Stimulated activated CD8-positive, alpha-beta memory T cell treated with anti-CD3 and anti-CD28 coated beads, Interleukin-12 subunit alpha, Interleukin-12 subunit beta, amount 100 ng/mL, for 4 hours (primary cell): ENCODE measurements around the gene TSPAN9.

ENCODE experiments used
- DNase-seq: peaks from one replicate; pipeline ENCODE4 v3.0.0-alpha.2; 2020; ENCODE audit warnings: low read depth

TSPAN9 gene

DNA sequence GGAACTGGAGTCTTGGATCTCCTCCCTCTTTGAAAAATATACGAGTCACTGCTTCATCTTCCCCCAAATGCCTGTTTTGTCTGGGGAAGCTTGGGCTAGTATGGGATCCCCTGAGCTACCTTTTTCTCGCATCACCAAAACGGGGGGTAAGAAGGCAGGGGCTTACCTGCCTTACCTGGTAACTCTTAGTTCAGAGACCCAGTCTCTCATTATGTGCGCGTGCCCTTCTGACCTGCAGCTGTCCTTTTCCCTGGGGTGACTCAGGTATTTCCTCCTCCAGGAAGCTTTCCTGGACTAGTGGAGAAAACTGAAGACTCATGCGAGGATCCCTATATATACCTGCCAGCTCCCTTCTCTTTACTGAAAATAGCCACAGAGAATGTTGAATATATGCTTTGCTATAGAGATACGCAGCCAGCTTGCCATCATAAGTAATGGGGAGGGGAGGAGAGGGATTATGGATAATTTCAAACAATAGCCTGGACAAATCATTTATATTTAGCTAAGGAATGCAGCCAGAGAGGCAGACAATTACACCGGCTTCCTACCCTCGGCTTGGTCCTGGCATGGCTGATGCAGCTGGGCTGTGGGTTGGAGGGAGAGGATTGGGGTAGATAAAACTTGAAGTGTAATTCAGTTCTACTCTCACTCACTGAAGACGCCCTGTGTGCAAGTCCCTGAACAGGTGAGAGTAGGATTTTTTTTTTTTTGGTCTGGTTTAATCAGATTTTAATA is 1.1 kb downstream of the TSPAN9 start:
- DNase-seq = no peak

GRCh38 chr12:3081091-3081490 is 3.9 kb downstream of the TSPAN9 start:
- DNase-seq = no peak

DNA sequence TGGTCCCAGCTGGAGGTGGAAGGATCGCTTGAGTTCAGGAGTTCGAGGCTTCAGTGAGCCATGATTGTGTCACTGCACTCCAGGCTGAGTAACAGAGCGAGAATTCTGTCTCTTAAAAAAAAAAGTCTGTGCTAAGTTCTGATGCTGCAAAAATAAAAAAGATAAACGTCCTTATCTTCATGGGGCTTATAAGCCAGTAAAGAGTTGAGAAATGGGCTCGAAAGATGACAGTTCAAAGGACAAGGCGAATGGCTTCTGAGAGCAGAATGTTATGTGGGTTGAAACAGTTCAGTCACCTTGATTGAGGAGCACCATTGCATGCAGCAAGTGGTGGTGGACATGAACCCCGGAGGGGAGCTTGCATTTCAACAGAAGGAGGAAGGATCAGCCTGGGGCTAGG is 4.7 kb downstream of the TSPAN9 start:
- no peak for DNase-seq

GRCh38 chr12:3083241-3083920 is 6.2 kb downstream of the TSPAN9 start:
- no peak for DNase-seq

- DNase-seq = no peak
These were observed 6.8 kb downstream of the TSPAN9 start for GRCh38 chr12:3083921-3084347.

- DNase-seq = no peak
These were observed 7.6 kb downstream of the TSPAN9 start for GRCh38 chr12:3084742-3085141.

GRCh38 chr12:3085341-3086139 is 8.4 kb downstream of the TSPAN9 start:
- DNase-seq = no peak

DNA sequence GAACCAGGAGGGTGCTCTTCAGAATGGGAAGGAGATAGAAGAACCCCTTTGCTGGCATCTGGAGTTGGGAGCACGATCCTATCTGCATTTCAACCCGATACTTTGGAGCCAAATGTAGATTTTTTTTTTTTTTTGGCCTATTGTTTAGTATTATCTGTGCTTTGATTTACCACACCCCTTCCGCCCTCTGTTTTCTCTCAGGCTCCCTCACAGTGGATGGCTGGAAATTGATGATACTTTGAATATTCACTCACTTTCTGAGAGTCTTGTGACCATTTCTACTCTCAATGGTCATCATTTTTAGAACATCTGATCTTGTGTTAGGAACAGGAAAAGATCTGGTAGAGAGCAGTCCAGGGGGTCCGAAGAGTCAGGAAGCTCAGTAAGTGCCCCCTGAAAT is 9.0 kb downstream of the TSPAN9 start:
- no peak for DNase-seq

DNA sequence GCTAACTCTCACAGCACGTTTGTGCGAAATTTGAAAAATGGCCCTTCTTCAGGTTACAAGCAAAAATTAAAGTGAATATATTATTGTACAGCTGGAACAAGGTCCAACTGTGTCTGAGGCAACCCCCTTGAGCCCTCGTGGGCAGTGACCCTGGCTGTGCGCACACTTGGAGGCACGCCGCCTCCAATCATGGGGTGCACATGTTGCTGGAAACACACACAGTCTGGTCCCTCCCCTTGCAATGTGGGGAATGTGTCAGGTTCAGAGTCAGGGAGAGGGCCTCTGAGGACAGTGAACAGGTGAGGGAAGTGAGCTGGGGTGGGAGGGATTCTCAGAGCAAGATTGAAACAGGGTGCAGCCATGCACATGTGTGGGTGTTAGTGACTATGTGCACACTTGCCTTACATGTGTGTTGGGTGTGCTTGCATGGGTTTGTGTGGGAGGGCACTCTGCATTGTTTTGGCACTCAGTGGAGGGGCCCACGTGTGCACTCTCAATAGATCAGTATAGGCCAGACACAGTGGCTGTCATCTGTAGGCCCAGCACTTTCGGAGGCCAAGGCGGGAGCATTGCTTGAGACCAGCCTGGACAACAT is 9.6 kb downstream of the TSPAN9 start:
- DNase-seq = no peak

DNA sequence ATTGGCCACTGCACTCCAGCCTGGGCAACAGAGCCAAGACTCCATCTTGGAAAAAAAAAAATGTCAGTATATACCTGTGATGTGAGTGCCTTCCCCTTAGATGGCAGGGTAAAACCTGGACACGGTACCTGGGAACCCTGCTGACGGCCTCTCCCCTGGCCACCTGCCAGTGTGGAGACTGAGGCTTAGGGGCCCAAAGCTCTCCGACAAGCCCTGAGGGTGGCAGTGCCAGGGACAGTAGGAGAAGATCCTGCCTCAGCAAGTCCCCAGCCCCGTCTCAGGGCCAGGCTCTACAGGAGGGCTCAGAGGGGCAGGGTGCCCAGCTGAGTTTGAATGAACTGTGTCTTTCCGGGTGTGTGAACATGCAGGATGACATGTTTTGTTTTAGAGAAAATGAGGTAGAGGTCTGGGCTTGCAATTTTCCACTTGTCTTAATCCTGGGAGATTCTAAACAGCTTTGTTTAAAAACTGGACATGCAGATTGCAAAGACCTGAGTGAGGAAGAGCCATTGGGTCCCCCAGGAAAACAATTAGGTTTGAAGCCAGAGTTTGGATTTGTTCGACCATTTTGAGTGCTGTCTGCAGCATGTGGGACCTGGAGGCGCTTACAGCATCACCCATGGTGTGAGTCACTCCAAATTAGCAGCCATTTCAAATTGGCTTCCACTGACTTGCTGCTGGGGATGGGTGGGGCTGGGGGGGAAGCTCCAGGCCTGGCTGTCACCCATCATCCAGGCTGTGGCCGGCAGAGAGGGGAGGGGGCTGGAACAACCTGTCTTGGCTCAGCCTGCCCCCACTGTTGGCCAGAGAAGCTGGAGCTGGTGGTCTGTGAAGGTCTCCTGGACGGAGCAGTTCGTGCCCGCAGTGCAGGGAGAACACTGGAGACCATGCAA is 10.8 kb downstream of the TSPAN9 start:
- DNase-seq = no peak

- no peak for DNase-seq
These were observed 12.4 kb downstream of the TSPAN9 start for GRCh38 chr12:3089588-3089987.

DNA sequence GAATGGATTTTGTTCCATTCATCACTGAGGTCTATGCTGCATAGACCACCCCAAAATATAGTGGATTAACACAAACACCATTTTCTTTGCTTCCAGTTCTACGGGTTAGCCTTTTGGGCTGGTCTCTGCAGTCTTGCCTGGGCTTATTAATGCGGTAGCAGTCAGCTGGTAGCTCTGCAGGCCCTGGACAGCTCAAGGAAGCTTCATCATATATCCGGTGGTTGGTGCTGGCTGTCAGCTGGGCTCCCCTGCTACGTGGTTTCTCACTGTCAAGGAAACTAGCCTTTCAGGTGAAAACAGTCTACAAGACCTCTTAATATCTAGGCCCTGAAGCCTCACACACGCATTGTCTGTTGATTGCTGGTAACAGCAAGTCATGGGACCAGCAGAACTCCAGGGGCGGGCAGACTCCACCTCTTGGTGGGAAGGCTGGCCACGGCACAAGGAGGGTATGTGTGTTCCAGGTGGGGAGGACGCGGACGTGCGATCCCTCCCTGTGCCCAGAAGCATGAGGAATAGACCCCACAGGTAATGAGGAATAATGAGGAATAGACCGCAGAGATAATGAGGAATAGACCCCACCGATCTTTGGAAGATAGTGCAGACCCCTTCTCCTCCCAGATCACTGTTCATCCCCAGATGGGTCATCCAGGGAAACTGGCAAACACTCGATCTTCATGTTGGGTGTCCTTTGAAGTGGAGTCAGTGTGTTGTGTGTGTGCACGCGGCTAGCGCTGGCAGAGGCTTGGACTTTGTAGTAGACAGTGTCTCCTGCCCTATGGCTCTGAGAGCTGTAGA is 13.3 kb downstream of the TSPAN9 start:
- DNase-seq = no peak

DNA sequence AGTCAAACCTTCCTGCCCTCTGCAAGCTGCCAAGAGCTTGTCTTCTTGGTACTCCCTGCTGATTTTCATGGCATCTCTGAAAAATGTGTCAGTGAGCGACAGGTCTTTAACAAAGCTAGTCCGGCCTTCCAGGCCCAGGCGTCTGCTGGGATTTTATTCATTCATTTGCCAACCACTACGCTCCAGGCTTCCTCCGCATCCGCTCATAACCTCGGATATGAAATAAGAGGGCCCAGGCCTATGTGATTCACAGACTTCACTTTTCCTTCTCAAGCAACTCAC is 13.8 kb downstream of the TSPAN9 start:
- DNase-seq = no peak

DNA sequence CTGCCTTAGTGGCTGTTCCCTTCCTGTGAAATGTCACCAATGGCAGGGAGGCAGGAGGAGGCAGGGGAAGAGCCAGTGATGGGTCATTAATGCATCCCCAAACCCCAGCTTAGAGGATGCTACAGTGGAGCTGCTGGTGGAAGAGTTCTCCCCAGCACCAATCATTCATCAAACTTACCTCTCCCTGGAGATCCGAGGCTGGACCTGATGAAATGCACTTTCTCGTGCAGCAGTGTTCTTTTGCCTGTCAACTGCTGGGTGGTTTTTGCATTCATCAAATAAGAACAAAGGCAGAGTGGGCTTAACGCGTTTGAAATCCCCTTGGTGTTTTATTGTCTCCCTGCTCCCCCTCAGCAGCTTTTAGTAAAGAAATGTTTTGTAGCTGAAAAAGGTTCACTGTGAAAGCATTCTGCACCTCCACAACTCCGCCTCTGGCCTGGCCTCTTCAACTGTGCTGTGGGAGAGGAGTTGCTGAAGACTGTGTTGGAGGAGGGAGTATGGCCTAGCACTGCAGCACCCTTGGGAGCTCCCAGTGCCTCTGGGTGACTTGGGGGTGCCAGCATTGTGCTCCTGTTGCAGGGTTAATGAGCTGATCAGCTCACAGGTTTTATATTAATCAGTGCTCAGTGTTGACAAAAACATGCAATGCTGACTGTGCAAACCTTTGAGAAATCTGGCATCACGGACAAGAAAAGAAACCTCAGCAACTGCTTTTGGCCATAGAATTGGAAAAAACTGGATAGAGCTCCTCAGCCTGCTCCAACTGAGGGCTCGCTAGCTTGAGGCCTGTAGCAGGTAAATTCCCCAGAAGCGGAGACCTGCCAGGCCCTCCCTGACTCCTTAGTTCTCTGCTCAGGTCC is 14.4 kb downstream of the TSPAN9 start:
- DNase-seq = no peak

- no peak for DNase-seq
These were observed 15.6 kb downstream of the TSPAN9 start for GRCh38 chr12:3092764-3093163.

DNA sequence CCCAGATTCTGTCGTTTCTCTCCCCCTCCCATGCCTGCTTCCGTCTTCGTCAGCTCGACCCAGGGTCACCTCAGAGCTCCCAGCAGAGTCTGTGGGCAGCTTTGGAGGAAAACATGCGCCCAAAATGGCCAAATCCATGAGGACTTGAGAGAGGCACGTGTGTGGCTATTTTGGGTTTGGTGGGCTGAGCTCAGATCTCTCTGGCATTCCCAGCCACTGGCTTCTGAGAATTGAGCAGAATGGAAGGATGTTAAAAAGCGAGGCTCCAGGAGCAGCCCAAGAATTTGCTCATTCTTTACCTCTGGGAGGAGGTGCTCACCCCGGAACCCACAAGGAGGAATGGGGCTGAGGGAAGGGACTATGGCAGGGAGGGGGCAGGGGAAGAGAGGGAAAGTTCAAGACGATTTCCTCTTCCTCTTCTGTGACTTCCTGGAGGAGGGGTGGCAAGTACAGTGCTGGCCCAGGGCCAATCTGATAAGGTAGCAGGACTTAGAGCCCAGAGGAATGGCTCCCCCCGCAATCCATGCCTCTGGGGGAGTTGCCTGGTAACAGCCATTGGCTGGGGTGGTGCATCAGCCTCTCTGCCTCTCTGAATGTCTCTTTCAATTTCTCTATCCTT is 20.1 kb downstream of the TSPAN9 start:
- DNase-seq = no peak

DNA sequence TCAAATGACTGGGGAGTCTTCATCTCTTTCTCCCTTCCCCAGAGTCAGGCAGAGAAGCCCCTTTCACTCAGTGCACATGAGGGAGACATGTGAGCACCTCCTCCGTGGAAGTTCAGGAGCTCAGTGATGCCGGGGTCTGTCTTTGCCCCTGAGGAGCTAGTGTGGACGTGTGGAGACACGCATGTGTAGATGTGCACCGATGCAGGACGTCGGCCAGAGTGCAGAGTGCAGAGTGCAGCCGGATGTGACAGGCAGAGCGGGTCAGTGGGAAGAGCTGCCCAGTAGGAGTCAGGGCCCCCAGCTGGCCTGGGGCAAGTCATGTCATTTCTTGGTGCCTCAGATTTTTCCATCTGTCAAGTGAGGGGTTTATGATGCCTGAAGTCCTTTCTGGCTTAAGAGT is 20.7 kb downstream of the TSPAN9 start:
- DNase-seq = no peak

DNA sequence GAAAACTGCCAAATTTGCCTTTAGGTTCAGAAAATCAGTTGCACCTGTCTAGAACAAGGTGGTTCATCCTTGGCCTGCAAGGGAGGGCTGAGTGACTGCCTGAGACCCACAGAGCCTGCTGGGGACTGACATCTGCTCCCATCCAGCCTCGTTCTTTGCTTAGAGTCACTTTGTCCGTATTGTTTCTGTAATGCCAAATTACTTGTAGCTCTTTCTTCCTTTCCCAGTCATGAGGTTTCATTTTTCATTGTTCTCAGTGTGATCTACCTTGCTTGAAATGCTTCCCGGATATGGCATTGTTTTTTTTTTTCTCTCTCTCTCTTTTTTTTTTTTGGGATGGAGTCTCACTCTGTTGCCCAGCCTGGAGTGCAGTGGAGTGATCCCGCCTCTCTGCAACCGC is 21.3 kb downstream of the TSPAN9 start:
- no peak for DNase-seq

- no peak for DNase-seq
These were observed 22.0 kb downstream of the TSPAN9 start for GRCh38 chr12:3099146-3099545.
